CD4-positive, alpha-beta T cell treated with Interleukin-6 for 4 hours (primary cell): Measurements from ENCODE around the gene RPL22.
A peak's percentile ranks its signal among the peaks of the same experiment; 100 is the strongest.

Experiments used
- DNase-seq: peaks from one replicate; pipeline ENCODE4 v3.0.0-alpha.2; 2020; ENCODE audit warnings: mixed read lengths

RPL22 gene

DNA sequence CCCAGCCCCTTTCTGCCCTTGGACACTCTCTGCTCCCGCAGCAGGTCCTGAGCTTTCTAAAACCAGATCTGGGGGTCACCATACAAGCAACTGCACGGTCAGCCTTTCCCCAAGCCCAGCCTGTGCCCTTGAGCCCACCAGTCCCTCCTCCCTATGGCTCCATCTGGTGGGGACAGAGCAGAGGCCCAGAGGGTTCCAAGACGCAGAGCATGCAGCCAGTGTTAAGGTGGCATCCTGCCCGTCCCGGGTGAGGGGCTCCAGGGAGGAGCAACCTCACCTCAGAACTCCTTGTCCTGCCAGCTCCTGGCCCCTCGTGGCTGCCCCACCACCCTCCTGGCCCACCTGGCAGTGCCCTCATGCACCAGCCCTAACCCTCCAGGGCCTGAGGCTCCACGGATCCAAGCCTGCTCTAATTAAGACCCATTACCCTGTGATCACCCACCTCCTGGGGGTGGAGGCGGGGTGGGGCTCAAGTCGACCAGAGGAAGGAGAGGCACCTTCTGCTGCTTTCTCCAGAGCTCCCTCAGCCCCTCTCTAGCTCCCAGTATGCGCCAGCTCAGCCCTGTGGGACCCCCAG lies 27.8 kb downstream of the RPL22 start:
- no peak for DNase-seq

DNA sequence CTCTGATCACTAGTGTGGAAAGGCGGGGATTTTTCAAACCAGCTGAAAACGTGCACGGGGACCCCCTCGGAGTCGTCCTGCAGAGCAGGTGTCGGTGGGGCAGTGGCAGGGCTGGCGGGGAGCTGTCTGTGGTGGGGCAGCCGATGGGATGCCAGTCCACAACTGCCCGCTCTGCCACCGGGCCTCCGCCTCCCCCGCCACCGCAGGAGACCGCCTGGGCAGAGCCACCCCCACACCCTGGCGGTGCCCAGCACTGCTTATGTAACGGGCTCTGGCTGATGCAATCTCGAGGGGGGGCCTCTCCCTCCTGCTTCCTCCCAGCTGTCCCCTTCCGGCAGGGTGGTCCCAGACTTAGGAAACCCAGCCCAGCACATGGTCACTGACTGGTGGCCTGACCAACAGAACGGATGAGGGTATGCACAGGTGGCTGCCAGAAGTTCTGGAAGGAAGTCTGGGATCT lies 28.6 kb downstream of the RPL22 start:
- no peak for DNase-seq

DNA sequence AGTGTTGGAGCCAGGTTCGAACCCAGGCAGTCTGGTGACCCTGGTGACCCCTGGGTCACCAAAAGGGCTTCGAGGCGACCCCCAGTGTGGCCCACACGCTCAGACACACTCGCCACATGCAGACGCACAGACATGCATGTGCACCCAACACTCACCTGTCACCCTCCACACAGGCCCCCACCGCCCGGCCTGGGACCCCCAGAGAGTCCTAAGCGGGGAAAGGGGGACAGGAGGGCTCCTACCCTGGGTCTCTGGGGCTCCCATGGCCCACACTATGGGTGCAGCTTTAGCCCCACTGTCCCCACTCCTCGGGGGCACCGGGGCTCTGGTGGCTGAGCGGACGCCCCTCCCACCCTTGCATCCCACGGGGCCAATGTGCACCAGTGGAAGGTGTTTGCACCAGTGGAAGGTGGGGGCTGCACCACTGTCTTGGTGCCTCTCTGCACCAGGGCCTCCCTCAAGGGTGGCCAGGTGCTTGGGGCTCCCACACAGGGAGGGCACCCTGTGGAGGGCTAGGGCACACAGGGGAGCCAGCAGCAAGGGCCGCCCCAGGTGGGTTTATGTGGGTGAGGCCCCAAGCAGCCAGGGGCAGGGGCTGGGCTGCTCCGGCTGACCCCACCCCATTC lies 29.2 kb downstream of the RPL22 start:
- DNase-seq, result no peak

DNA sequence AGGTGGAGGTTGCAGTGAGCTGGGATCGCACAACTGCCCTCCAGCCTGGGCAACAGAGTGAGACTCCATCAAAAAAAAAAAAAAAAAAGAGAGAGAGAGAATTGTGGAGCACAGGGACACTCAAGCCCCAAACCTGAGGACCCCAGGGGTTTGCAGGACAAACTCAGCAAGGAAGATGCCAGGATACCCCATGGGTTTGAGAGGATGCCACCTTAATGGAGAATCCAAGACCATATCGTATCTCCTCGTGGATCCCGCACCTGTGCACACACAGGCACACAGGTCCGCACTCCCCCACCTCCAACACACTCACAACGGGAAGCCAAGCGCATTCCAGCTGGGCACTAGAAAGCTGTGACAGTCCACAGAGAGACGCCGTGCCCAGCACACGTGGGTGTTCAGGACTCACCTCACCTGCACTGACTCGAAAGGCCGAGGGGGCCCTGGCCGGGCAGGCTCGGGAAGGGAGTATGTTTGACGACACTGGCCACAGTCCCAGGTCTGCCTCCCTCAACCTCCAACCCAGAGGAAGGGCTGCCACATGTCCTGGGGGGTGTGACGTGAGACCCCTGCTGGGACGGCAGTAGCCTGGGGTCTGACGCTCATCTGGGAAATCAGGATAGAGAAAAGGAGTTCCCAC lies 30.3 kb downstream of the RPL22 start:
- no peak for DNase-seq

GRCh38 chr1:6167391-6168303 lies 31.7 kb downstream of the RPL22 start:
- no peak for DNase-seq

DNA sequence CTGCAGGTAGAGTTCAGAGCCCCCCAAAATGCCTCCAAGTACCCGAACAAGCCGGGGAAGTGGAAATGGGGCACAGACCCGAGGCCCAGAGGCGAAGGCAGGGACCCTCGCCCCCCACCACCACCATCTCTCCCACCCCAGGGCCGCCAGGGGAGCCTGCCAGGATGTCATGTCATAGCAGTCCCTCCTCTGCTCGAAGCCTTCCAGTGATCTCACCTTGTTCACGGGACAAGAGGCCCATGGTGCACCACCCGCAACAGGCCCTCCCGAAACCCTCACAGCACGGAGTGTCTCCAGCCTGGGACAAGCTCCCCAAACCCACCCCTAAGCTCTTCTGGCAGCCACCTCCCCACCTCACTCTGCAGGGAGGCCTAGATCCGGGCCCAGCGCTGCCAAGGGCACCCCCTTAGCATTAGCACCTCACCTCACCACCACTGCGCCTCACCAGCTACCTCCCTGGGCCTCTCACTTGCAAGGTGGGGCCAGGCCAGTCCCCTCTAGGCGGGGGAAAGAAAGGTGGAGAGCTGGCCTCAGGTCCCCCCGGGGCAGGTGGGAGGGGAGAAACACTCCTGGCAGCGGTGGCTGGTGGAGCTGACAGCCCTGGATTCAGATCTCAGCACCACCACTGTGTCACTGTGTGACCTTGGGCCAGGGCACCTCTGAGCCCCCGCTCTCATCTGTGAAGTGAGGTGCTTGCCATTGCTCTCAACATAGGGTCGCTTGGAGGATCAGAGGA lies 32.6 kb downstream of the RPL22 start:
- DNase-seq, result no peak

- no peak for DNase-seq
Observed at GRCh38 chr1:6166221-6166620, 33.2 kb downstream of the RPL22 start.

DNA sequence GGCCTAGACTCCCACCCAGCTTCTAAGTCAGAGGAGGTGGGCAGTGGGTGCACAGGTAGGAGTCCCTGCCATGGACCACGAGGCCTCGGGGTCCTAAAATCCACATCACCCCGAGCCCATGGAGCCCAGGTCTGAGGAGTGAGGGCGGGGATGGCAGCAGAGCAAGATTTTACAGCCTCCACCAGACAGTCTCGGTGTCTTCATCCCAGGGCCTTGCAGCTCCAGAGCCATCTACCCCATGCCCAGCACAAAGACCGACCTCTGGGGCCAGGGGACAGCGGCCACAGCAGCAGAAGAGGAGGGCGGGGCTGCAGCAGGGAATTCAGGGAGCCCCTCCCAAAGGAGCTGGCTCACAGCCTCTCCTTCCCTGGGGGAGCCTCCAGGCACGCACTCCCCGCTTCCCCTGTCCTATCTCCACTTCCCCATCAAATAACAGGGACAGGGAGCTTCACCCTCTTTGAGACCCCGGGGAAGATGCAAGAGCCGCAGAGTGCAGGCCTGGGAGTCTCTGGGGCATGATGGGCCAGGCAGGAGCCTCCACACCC lies 33.9 kb downstream of the RPL22 start:
- no peak for DNase-seq

- DNase-seq, result no peak
Observed at GRCh38 chr1:6165027-6165426, 34.4 kb downstream of the RPL22 start.

DNA sequence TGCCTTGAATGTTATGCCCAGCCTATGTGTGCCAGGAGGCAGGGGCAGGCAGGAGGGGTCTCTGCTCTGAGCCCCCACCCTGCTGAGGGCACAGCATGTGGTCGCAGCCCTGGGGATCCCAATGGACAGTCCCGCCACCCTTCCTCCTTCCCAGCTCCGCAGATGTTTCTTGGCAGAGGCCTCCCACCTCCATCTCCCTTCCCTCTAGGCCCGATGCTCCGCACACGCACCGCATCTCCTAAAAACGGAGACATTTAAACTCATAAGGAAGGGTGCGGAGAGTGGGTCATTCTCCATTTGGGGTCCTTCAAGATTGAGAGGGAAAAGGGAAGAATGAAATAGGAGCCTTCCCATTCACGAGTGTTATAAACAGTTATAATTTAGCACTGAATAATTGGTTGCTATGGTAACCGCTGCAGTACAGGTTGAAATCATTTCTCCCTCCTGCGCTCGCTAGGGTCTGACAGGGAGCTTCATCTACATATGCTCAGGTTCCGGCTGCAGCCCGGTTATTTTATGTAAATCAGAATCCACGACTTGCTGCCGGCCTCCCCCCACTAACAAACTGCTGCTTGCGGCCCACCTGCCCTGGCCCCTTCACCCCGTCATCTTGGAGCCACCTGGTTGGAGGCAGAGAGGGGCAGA lies 35.3 kb downstream of the RPL22 start:
- DNase-seq, result no peak

DNA sequence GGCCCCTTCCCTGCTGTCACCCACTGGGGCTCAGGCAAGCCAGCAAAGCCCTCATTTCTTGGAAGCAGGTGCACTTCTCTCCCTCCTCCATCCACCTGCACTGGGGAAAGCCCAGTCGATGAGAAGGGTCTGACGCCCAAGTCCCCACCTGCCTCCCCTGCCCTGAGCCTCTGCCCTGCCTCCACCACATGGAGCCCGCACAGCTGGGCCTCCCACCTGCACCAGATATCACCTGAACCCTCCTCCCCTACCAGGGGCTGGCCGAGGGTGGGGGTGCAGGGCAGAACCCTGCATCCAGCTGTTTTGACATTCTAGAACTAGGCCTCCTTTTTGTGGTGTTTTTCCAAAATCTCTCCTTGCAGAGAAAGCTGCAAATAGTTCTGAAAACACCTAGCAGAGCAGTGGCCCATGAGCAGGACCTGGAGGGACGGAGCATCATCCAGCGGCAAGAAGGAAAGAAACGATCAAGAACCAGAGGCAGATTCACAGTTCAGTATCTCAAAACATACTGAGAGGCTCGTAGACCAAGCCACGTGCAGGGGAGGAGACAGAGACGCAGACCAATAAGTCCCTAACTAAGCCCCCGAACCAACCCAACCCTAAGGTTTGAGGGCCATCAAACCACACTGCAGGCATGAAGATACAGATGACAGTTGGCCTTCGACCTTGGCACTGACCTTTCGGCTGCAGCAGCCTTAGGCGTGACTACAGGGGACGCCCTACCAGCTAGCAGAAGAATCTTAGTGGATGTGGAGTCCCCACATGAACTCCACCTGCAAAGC lies 36.0 kb downstream of the RPL22 start:
- no peak for DNase-seq

- no peak for DNase-seq
Observed at GRCh38 chr1:6162773-6163172, 36.6 kb downstream of the RPL22 start.

DNA sequence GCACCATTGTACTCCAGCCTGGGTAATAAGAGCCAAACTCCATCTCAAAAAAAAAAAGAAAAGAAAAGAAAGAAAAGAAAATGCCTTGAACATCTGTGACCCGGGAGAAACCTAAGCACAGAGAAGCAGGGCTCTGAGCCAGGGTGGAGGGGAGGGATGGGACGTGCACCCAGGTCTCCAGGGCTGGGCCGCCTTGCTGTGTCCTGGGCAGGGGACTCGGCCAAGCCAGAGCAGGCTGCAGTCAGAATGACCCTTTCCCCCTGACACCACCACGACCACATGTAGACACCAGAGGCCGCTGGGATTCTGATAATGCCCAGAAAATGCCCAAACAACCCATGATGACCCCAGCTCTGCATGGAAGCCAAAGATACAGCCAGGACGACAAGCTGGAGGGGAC lies 37.1 kb downstream of the RPL22 start:
- DNase-seq, result no peak

DNA sequence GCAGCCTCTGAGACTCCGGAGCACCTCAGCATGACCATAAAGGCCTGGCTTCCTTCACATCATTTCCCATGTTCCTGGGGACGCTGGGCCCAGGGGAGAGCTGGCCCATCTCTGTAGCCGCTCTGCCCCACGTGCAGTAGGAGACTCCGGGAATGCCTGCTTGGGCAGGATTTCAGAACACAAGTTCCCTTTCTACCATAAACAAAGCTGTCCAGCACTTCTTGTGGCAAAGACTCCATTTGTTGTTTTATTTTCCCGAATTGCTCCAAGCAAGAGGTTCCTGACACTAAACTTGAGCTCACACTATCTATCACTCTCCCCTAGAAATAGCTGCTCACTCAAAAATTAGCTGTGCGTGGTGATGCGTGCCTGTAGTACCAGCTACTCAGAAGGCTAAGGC lies 41.2 kb downstream of the RPL22 start:
- no peak for DNase-seq

- peak; percentile 9 for DNase-seq
Observed at GRCh38 chr1:6157528-6158174, 41.7 kb downstream of the RPL22 start.

DNA sequence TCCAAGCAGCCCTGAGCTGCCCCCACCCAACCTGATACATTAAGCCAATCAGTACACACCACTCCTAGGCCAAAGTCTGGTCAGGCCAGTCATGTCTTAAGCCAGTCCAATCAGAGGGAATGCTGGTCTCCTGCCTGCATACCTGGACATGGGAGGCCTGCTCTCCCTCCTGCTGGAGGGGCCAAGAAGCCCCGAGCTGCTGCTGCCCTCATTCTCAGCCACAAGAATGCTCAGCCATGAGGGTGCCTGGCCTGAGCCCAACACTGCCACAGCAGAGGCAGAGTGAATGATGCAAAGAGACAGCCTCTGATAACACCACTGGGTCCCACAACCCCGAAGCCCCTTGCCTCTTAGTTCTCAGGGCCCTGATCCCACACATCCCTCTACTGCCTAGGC lies 42.3 kb downstream of the RPL22 start:
- no peak for DNase-seq

DNA sequence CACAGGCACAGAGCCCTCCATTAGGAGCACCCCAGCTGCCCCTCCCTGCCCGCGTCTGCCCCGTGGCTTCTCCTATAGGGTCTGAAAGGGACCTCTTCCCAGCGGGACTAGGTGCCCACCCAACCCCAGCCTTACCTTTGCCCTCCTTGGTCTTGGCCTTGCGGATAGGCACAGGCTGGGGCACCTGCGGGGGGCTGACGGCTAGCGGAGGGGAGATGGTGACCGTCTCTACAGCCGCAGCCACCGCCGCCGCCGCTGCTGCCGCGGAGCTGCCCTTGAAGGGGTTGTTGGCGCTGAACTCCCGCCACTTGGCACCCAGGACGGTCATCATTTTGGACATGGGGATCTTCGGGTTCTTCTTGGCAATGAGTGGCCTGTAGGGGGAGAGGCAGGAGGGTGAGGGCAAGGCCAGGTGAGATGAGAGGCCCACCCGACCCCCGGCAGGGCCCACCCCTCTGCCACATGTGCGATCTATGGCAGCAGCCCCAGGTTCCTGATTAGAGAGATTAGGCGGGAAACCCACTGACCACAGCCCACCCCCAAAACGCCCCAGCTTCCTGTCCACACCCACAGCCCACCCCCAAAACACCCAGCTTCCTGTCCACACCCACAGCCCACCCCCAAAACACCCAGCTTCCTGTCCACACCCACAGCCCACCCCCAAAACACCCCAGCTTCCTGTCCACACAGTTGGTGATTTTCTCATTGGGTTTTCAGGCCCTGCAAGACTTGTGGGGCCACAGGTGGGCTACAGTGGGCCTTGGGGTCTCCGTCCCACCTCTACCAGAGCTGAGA lies 44.7 kb downstream of the RPL22 start:
- DNase-seq, result no peak

- no peak for DNase-seq
Observed at GRCh38 chr1:6152882-6153281, 46.5 kb downstream of the RPL22 start.

- no peak for DNase-seq
Observed at GRCh38 chr1:6152181-6152580, 47.2 kb downstream of the RPL22 start.
